A375 (cell line): ENCODE data around the gene BRINP2. TPM values are rescaled to one million over a fixed set of nuclear protein-coding genes. Genes with fewer than 3 reads are reported as not detected.

ENCODE experiments used
- total RNA-seq: library from RNA; depleted of rRNA; stranded (reverse); fragments of >200 nt; shearing (Covaris generic); gene quantifications from 2 replicates; pipeline ENCODE4 v1.2.3, GENCODE V29; 2014; rRNA removed

The BRINP2 gene
- 1.2 and 1.5 TPM in 2 replicates for total RNA-seq

GRCh38 chr1:177170756-177171535, at the start of gene BRINP2:
Gene BRINP2, plus strand, starts transcription at chr1:177170958. Its CDS starts 58,919 bp downstream, at chr1:177229877.

GRCh38 chr1:177164380-177165068, 6.2 kb upstream of the BRINP2 start, which contains the start of gene ASTN1:
Gene ASTN1, minus strand, starts transcription at chr1:177164712. Its CDS starts 36 bp downstream, at chr1:177164676.

Other genes with a start within 250 kb of the BRINP2 start
- gene ASTN1, start 6.2 kb upstream of the BRINP2 start, total RNA-seq: 1.7 and 3.0 TPM in 2 replicates